HG03354 (cell line): ENCODE data around the gene NEMP1.

Experiments
- ATAC-seq: cut with Tn5 transposase; IDR thresholded peaks from one replicate; pipeline ENCODE4 v1.9.1; 2021; ENCODE audit warnings: mild to moderate bottlenecking; ENCODE audit not compliant: unreplicated experiment, poor library complexity, severe bottlenecking

The NEMP1 gene

DNA sequence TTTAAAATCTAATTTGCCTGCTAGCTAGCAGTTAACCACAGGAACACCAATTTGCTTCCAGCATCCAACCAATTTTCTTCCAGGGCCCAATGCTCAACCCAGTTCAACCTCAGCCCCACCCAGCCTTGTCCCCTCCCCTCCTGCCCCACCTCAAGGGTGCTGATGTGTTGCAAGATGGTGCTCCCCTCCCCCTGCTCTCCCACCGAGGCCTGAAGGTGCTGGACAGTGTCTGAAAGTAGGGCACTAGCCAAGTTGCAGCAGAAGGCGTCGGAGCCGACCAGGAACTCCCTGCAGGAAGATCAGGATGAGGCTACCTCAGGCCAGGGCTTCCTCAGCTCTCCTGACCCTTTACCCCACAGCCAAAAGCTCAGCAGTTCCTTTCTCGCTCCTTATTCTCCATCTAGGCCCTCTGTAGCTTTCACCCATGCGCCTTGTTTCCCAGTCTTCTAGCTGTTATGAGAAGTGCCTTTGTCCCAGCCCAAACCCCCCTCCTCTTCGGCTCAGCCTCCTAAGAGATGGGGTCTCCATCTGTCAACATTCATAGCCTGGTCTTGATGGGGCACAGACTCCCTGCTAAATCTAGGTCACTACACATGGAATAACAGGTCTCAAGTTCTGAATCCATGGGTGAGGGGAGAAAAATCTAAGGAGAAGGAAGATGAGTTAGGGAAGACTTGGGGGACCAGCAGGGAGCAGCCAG is 29.0 kb upstream of the NEMP1 start:
- no peak for ATAC-seq

GRCh38 chr12:57106021-57106708 is 27.6 kb upstream of the NEMP1 start:
- ATAC-seq: no peak

DNA sequence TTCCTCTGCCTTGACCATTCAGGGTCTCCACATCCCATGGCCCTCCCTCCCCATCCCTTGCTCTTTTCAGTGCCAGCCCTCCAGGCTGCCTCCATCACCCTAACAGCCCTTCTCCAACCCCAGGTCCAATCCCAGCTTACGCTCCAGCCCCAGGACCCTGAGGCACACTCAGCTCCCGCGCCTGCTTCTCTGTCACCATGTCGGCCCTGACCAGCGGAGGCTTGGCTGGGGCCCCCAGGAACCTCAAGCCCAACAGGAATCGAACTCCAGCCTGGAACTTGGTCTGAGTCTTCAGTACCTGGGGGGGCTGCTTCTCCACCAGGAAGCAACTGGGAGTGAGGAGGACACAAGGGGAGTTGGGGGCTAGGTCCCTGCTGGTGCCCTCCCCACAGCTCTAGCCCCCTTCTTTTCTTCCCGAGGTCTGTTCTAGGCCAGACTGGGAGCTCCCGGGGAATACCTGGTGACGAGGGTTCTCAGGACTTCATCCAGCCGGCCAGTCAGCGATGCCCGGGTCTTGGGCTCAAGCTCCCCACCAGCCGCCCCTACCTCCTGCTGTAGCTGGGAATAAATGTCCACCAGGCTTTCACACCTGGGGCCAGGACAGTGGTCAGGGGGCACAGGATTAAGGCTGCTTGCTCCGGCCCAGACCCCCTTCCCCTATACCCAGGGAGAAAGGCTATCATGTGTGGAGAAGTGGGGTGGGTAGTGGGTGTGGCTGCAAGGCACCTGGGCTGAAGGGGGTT is 26.6 kb upstream of the NEMP1 start:
- no peak for ATAC-seq

DNA sequence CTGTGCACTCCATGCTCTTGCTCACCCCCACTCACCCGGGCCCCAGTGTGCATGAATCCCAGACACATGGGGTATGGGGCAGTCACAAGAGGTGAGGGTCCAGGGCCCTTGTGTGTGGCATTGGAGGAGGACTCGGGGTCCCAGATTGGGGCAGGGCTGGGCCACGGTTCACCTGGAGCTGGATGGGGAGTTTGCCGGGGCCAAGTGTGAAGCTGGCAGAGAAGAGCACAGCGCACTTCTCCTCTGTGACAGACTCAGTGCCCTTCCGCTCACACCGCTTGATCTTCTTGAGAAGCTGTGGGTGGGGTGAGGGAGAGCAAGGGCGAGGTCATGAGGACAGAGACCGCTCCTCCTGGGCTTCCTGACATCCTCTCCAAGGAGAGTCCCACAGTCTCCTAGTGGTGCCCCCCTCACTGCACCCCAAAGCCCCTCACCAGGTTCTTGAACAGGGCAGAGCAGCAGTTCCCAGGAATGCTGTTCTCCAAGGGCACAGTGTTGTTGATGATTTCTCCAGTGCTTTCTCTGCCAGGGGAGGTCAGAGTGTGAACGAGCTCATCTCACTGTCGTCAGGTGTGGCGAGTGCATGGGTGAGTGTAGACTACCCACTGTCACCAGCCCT is 25.8 kb upstream of the NEMP1 start:
- ATAC-seq: no peak

GRCh38 chr12:57103856-57104255 is 25.3 kb upstream of the NEMP1 start:
- no peak for ATAC-seq

- ATAC-seq: no peak
These were observed 23.5 kb upstream of the NEMP1 start for GRCh38 chr12:57101892-57102695.

GRCh38 chr12:57099766-57100165 is 21.2 kb upstream of the NEMP1 start:
- no peak for ATAC-seq

DNA sequence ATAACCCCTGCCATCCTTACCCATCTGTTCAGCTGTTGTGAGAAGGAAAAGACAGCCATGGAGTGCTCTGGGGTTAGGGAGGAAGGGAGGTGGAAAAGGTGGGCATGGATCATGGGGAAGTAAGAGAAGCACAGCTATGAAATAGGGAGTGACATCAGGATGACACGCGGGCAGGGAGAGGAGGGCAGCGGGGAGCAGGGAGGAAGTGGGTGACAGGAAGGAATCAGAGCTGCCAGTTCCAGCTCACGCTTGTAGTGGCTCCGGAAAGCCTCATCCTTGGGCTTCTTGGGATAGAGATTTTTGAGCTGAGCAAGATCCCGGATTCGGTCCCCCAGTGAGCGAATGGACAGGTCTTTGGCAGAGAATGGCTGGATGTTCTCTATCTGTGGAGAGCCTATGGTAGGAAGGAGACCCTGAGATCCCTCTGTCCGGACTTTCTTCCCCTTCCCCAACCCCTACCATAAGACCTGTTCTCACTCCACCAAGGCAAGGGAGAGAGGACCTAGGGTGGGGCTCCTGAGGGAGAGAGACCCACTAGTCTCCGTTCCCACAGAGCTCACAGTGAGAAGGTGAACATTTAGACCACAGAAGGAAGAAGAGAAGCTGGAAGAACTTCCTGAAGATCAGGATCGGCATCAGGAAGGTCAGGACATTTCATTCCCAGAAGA is 20.6 kb upstream of the NEMP1 start:
- no peak for ATAC-seq

DNA sequence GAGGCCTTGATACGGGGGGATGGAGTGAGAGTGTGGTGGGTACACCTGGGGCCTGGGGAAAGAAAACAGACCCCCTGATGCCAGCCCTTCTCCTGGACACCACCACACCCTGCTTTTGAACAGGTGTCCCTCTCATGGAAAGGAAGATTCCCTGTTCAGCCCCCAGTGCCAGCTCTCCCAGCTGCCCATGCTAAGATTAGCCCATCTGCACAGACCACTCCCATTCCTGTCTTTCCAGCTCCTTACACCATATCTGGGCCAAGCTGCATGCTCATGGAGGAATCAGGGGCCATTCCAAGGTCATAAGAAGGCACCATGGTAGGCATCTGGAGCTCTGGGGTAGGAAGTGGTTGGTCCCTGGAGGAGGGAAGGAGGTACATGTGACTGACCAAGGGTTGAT is 20.0 kb upstream of the NEMP1 start:
- ATAC-seq: no peak

- ATAC-seq: no peak
These were observed 18.9 kb upstream of the NEMP1 start for GRCh38 chr12:57097554-57097835.

GRCh38 chr12:57096748-57097553 is 18.4 kb upstream of the NEMP1 start:
- no peak for ATAC-seq

DNA sequence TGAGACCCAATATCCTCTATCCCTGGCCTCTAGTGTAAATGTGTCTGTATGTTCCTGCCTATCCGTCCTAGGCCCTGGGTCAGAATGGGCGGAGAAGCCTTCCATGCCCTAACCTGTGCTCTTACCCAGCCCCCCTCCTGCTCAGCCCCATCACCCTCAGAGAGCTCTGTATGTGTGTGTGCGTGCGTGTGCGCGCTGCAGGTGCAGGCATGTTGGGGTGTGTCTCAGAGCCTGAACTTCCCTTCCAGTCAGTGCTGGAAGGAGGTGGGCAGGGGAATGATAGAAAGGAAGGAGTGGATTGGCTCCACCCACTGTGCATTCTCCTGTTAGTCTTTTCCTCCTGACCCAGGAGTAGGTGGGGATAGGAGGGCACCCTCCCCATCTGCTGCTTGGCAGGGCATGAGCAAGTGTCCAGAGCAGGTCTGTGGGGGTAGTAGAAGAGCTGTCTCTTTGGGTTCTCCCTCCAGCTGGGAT is 17.5 kb upstream of the NEMP1 start:
- no peak for ATAC-seq

GRCh38 chr12:57095440-57095839 is 16.8 kb upstream of the NEMP1 start:
- no peak for ATAC-seq

DNA sequence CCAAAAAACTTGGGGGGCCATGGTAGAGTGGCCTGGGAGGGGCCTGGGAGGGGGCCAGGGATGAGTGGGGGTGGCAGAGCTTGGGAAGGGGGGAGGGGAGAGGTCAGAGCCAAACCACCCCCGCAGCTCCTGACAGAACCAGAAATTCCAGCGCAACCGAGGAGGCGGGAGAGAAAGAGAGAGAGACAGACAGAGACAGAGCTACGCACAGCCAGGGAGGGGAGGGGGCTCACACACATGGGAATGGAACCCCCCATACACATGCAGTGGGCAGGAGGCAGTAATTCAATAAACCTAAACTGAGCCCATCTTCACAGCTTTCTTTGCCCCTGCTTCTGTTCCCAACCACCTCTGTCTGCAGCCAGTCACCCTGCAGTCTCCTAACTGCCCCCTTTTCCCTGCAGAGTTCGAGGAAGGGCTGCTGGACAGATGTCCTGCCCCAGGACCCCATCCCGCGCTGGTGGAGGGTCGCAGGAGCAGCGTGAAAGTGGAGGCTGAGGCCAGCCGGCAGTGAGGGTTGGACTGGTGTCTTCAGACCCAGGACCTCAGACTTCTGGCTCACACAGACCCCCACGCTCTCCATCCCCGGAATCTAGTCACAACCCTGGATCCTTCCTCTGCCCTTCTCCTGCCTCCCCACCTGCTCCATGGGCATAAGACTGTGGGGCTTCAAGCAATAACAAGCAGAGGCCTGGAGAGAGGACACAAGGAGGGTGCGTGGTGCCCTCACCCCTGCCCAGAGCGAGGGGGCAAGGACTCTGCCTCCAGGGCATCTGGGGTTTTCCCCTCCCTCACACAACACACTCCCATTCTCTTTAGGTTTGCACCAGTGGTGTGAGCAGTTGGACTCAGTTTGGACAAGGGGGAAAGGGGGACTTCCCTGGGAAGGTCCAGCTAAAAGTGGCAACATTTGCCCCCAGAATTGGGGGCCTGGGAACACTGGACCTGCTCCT is 15.9 kb upstream of the NEMP1 start:
- no peak for ATAC-seq

DNA sequence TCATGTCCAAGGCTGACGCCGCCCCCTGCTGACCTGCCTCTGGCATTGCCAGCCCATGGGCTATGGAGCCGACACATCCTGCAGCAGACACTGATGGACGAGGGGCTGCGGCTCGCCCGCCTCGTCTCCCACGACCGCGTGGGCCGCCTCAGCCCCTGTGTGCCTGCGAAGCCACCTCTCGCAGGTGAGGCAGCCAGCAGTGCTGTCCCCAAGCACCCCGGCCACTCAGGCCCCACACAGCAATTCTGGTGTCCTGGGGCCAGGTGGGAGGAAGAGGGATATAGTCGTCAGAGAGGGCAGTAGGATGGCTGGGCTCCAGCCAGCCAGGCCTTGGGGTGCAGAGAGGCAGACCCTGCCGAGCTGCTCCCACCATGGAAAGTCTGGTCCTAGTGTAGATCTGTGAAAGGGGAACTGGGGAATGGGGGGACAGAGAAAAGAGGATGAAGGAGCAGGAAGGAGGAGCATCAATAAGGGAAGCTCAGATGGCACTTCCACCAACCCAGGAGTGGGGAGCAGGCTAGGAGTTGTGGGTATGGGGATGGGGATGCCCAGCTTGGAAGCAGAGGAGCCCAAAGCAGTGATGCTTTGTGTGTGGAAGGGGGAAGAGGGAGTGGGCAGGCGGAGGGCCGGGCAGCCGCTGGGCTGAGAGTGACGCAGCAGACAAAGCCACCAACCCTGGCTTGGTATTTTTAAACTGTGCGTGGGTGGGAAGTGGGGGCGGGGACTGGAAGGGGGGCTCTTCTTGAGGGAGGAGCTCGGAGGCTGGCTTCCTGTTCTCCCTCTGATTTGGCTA is 15.0 kb upstream of the NEMP1 start:
- no peak for ATAC-seq

DNA sequence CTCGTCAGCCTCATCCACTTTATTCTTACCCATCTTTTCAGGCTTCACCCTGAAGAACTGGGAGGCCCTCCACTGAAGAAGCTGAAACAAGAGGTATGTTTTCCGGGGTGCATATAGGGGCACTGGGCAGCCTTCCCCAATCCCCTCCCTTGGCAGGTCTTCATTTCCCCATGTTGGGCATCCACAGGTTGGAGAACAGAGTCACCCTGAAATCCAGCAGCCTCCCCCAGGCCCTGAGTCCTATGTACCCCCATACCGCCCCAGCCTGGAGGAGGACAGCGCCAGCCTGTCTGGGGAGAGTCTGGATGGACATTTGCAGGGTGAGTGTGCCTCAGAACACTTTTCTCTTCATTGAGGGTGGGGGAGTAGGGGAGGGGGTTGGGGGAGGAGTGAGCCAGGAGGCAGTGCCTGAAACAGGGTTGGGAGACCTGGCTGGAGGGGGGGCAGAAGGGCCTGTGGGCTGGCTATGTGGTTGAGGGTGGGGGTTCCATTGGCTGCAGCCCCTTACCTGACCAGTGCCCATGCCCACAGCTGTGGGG is 14.4 kb upstream of the NEMP1 start:
- no peak for ATAC-seq

- ATAC-seq: no peak
These were observed 13.9 kb upstream of the NEMP1 start for GRCh38 chr12:57092529-57092862.
